K562 (cell line): Measurements from ENCODE around the gene RNF212B. TPM values are rescaled to one million over a fixed set of nuclear protein-coding genes. Genes with fewer than 3 reads are reported as not detected.

ENCODE experiments used
- CBFA2T3 ChIP-seq: fragments of 450-650 bp; IDR thresholded peaks from 2 replicates; pipeline ENCODE4 v1.6.1; 2017
- CREB1 ChIP-seq, 2 experiments: sonication (generic) in 1 of 2; formaldehyde crosslinking in 1 of 2; IDR thresholded peaks; 2 replicates each; pipeline versions ENCODE4 v1.6.1 to v1.8.0; 2012 to 2022; ENCODE audit warnings: inconsistent platforms in 1 of 2, mild to moderate bottlenecking in 1 of 2, missing genetic modification reagents in 1 of 2, moderate library complexity in 1 of 2
- DEAF1 ChIP-seq: fragments of 450-650 bp; formaldehyde crosslinking; IDR thresholded peaks from 2 replicates; pipeline ENCODE4 v1.4.0; 2020; ENCODE audit warnings: mild to moderate bottlenecking, moderate library complexity
- ERF ChIP-seq: fragments of 450-650 bp; formaldehyde crosslinking; IDR thresholded peaks from 2 replicates; pipeline ENCODE4 v1.4.0; 2020; ENCODE audit warnings: mild to moderate bottlenecking, mixed read lengths
- HMG20B ChIP-seq: fragments of 250-450 bp; sonication (Bioruptor Pico); IDR thresholded peaks from 2 replicates; pipeline ENCODE4 v1.5.0; 2021; ENCODE audit warnings: mild to moderate bottlenecking
- KDM2B ChIP-seq: fragments of 250-450 bp; sonication (Bioruptor Pico); IDR thresholded peaks from 2 replicates; pipeline ENCODE4 v1.8.0; 2021; ENCODE audit warnings: mild to moderate bottlenecking, moderate library complexity
- LEF1 ChIP-seq: fragments of 450-650 bp; IDR thresholded peaks from 2 replicates; pipeline ENCODE4 v1.6.1; 2016; ENCODE audit warnings: mild to moderate bottlenecking
- MAFF ChIP-seq: IDR thresholded peaks from 2 replicates; pipeline ENCODE4 v1.6.1; 2012; ENCODE audit warnings: low read length, improper control_type of control experiment
- MBD1 ChIP-seq: fragments of 250-450 bp; sonication (Bioruptor Pico); IDR thresholded peaks from 2 replicates; pipeline ENCODE4 v1.8.0; 2022; ENCODE audit warnings: inconsistent platforms
- NFATC3 ChIP-seq: fragments of 450-650 bp; IDR thresholded peaks from 2 replicates; pipeline ENCODE4 v1.6.1; 2017; ENCODE audit warnings: mild to moderate bottlenecking
- NFRKB ChIP-seq: fragments of 450-650 bp; IDR thresholded peaks from 2 replicates; pipeline ENCODE4 v1.6.1; 2016; ENCODE audit warnings: low read depth
- NR2C2 ChIP-seq, 2 experiments: fragments of 200-800 bp in 1 of 2; sonication (Bioruptor generic) in 1 of 2; sonication (generic) in 1 of 2; formaldehyde crosslinking in 1 of 2; IDR thresholded peaks; 2 replicates each; pipeline versions ENCODE4 v1.6.1 to v1.8.0; 2016 to 2022; ENCODE audit warnings: mild to moderate bottlenecking in 1 of 2, missing compliant biosample characterization in 1 of 2, missing genetic modification characterization in 1 of 2, missing genetic modification reagents in 1 of 2
- SP1 ChIP-seq: sonication (generic); formaldehyde crosslinking; IDR thresholded peaks from 2 replicates; pipeline ENCODE4 v1.8.1; 2022; ENCODE audit warnings: mild to moderate bottlenecking, missing genetic modification reagents
- STAT6 ChIP-seq: sonication (generic); formaldehyde crosslinking; IDR thresholded peaks from 2 replicates; pipeline ENCODE4 v1.8.1; 2023; ENCODE audit warnings: mild to moderate bottlenecking, missing genetic modification reagents
- TAF15 ChIP-seq: fragments of 200-400 bp; formaldehyde crosslinking; IDR thresholded peaks from 2 replicates; pipeline ENCODE4 v1.6.1; 2017; ENCODE audit warnings: mild to moderate bottlenecking, low read depth, low read length, moderate library complexity
- ZFP36 ChIP-seq: fragments of 150-350 bp; IDR thresholded peaks from 2 replicates; pipeline ENCODE4 v1.6.1; 2018; ENCODE audit warnings: low read length, low read depth; ENCODE audit not compliant: partially characterized antibody
- ZNF263 ChIP-seq: sonication (generic); formaldehyde crosslinking; IDR thresholded peaks from 2 replicates; pipeline ENCODE4 v1.8.0; 2022; ENCODE audit warnings: mild to moderate bottlenecking, missing genetic modification reagents, borderline replicate concordance
- ZNF3 ChIP-seq: fragments of 250-450 bp; sonication (Bioruptor Pico); IDR thresholded peaks from 2 replicates; pipeline ENCODE4 v1.5.0; 2021; ENCODE audit warnings: mild to moderate bottlenecking, moderate library complexity
- ZNF311 ChIP-seq: fragments of 250-450 bp; sonication (Bioruptor Pico); IDR thresholded peaks from 2 replicates; pipeline ENCODE4 v1.4.0; 2020; ENCODE audit warnings: mild to moderate bottlenecking, moderate library complexity
- ZNF639 ChIP-seq, 2 experiments: fragments of 200-800 bp in 1 of 2; sonication (Bioruptor generic) in 1 of 2; sonication (generic) in 1 of 2; formaldehyde crosslinking in 1 of 2; IDR thresholded peaks in 1 of 2; conservative IDR thresholded peaks in 1 of 2; 2 replicates each; pipeline versions ENCODE4 v1.5.0 to v1.6.1; 2016 to 2020; ENCODE audit warnings: missing compliant biosample characterization in 1 of 2, missing genetic modification characterization in 1 of 2, missing genetic modification reagents in 1 of 2
- ZNF785 ChIP-seq: fragments of 250-450 bp; sonication (Bioruptor Pico); IDR thresholded peaks from 2 replicates; pipeline ENCODE4 v1.4.0; 2020; ENCODE audit warnings: mild to moderate bottlenecking
- polyA plus RNA-seq, 8 experiments: library from polyadenylated mRNA; depleted of rRNA in 4 of 8; stranded (reverse) in 5 of 8; unstranded in 3 of 8; fragments of >200 nt; fragmentation: Nextera tagmentation in 2 of 8; fragmentation: Illumina TruSeq in 1 of 8; extraction: Ambion mirVana in 2 of 8; extraction: Trizol in 1 of 8; gene quantifications; 2 replicates each; pipeline versions ENCODE4 v1.2.1 to v1.2.3, GENCODE V29; 2011 to 2014; ENCODE audit warnings: inconsistent platforms in 1 of 8, missing spikeins in 1 of 8
- total RNA-seq, 7 experiments: library from RNA; depleted of rRNA in 6 of 7; stranded (reverse); fragments of >200 nt in 6 of 7; fragmentation: Illumina TruSeq in 2 of 7; extraction: Trizol in 2 of 7; gene quantifications; 2 replicates each; pipeline versions ENCODE4 v1.2.1 to v1.2.3, GENCODE V29; 2011 to 2021; ENCODE audit warnings: low replicate concordance in 1 of 7

Gene RNF212B
- total and polyA plus RNA-seq, 9 of the 15 experiments (the other 6 are each of a cell fraction or from before 2014, with no cell fraction given), result 0.15 to 0.43 (median 0.27) TPM; not detected in 3

GRCh38 chr14:23301288-23301968, 63.7 kb downstream of the RNF212B start (continued):
- TF ChIP-seq ERF (CRISPR knock-in tag) (no peak), CBFA2T3 (peak; percentile 42), TAF15 (no peak), STAT6 (CRISPR knock-in tag) (0 out of 2 replicates have a peak, but pooled peaks have one; percentile 85), NFATC3 (no peak), DEAF1 (CRISPR knock-in tag) (no peak), CREB1 (IDR thresholded peaks at IDR 0.05) (peak; percentile 81), CREB1 (CRISPR knock-in tag; IDR thresholded peaks at IDR 0.05) (peak; percentile 75), ZNF311 (CRISPR knock-in tag) (no peak), MBD1 (CRISPR knock-in tag) (no peak), ZFP36 (no peak), ZNF639 (CRISPR knock-in tag; conservative IDR thresholded peaks at IDR 0.05 in 1 of 2, IDR thresholded peaks at IDR 0.05 in 1 of 2) (peak in 1 of 2 experiments; percentile 100; a peak in 2 of 4 replicates), MAFF (peak; percentile 39; the same call in 1 of the 2 replicates), NFRKB (no peak), KDM2B (CRISPR knock-in tag) (peak; percentile 72; the same call in 1 of the 2 replicates), LEF1 (no peak; the same call in 1 of the 2 replicates), NR2C2 (CRISPR knock-in tag; IDR thresholded peaks at IDR 0.05) (peak; percentile 77), NR2C2 (tag; IDR thresholded peaks at IDR 0.05) (peak; percentile 87), ZNF263 (no peak; the same call in 1 of the 2 replicates), ZNF3 (no peak), HMG20B (CRISPR knock-in tag) (no peak), SP1 (CRISPR knock-in tag) (peak; percentile 83; the same call in 1 of the 2 replicates), ZNF785 (CRISPR knock-in tag) (no peak)
